Immature natural killer cell (primary cell): ENCODE results near the gene RIPOR1. TPM values are rescaled to one million over a fixed set of nuclear protein-coding genes. Genes with fewer than 3 reads are reported as not detected.

ENCODE experiments used
- DNase-seq, 3 donors: peaks; one replicate each; pipeline ENCODE4 v3.0.0; 2022; ENCODE audit warnings: mixed read lengths in 1 of 3
- H3K27ac Mint-ChIP-seq, 6 donors: one replicate each; pipeline ENCODE4 v1.8.0; 2020; ENCODE audit warnings: mixed read lengths in 6 of 6, mild to moderate bottlenecking in 5 of 6, inconsistent platforms in 4 of 6, moderate library complexity in 3 of 6
- H3K27me3 Mint-ChIP-seq, 3 donors: one replicate each; pipeline ENCODE4 v1.8.0; 2020 to 2021; ENCODE audit warnings: low read depth in 3 of 3, mild to moderate bottlenecking in 3 of 3, mixed read lengths in 3 of 3, moderate library complexity in 3 of 3, inconsistent platforms in 1 of 3
- H3K36me3 Mint-ChIP-seq, 3 donors: one replicate each; pipeline ENCODE4 v1.8.0; 2020; ENCODE audit warnings: mixed read lengths in 3 of 3, inconsistent platforms in 2 of 3, mild to moderate bottlenecking in 2 of 3
- H3K4me1 Mint-ChIP-seq, 2 donors: one replicate each; pipeline ENCODE4 v1.8.0; 2020; ENCODE audit warnings: inconsistent platforms in 2 of 2, mild to moderate bottlenecking in 2 of 2, mixed read lengths in 2 of 2, moderate library complexity in 1 of 2
- H3K4me3 Mint-ChIP-seq, 5 donors: one replicate each; pipeline ENCODE4 v1.8.0; 2020; ENCODE audit warnings: mild to moderate bottlenecking in 5 of 5, mixed read lengths in 5 of 5, inconsistent platforms in 3 of 5, moderate library complexity in 3 of 5
- H3K9me3 Mint-ChIP-seq, 6 donors: one replicate each; pipeline ENCODE4 v1.8.0; 2020; ENCODE audit warnings: mild to moderate bottlenecking in 6 of 6, mixed read lengths in 6 of 6, inconsistent platforms in 4 of 6, moderate library complexity in 3 of 6
- polyA plus RNA-seq, 3 donors: library from polyadenylated mRNA; unstranded; fragments of 300-500 nt; fragmentation: Illumina TruSeq; gene quantifications; one replicate each; pipeline ENCODE4 v1.2.3, GENCODE V29; 2021

RIPOR1 gene
- polyA plus RNA-seq, 3 donors from 2014 or later: 2.0 to 7.5 (median 3.3) TPM

DNA sequence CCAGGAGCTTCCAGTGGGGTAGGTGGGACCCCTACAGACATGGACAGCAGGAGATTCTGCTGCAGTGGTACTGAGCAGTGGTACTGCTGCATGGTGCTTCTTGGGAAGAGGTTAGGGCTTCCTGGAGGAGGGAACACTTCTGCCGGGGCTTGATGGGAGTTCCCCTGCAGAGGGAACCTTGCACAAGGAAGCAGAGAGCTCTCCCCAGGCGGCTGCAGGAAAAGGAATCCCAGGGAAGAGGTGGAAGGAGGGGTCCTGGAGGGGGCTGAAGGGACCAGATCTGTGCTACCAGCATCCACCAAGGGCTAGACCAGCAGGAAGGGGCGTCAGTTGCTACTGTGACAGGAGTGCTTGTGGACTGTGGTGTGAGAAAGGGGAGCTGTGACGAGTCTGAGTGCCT, 10.6 kb downstream of the RIPOR1 start:
- peak overlapping the region; percentile 75 to 80 (median 78) for H3K4me3 Mint-ChIP-seq

DNA sequence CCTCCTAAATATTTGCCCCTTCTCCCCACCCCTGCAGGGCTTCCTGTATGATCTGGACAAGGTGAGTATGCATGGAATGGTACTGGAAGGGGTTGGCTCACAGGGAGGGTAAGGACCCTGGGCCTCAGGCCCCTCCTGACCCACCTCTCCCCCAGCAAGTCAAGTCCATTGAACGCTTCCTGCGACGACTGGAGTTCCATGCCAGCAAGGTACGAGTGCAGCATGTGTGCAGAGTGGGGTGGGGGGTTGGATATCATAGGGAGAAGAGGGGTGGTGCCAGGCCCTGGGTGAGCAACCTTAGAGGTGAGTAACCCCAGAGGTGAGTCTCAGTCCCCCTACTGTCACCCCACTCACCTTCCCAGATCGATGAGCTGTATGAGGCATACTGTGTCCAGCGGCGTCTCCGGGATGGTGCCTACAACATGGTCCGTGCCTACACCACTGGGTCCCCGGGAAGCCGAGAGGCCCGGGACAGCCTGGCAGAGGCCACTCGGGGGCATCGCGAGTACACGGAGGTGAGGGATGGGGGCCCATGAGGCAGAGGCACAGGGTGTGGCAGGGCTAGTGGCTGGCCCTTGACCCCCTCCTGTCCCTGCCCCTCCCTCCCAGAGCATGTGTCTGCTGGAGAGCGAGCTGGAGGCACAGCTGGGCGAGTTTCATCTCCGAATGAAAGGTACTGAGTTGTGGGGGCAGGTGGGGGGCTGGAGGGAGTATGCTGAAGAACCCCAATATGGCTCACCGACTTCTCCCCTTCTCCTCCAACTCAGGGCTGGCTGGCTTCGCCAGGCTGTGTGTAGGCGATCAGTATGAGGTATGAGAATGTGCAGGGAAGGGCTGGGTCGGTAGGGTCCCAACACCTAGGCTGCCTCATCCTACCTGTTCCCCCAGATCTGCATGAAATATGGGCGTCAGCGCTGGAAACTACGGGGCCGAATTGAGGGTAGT, 11.3 kb downstream of the RIPOR1 start:
- DNase-seq: no peak
- Mint-ChIP-seq H3K36me3 (peaks cover 0 to 14% (median 5%) of the 10 kb centered on the region in 3 donors), H3K4me3 (peak overlapping the region in 4 of 5 donors; percentile 5 to 80 (median 52)), H3K27ac (peak overlapping the region; percentile 27 to 87 (median 74)), H3K27me3 (peaks cover 2 to 10% (median 4%) of the 10 kb centered on the region in 3 donors), H3K9me3 (no peaks in the 10 kb centered on the region), H3K4me1 (peaks cover 43 to 47% of the 10 kb centered on the region in 2 donors)

More for the DNA sequence above, 10.6 kb downstream of the RIPOR1 start:
- Mint-ChIP-seq H3K36me3 (peaks cover 0 to 14% (median 5%) of the 10 kb centered on the region in 3 donors), H3K27me3 (peaks cover 2 to 10% (median 4%) of the 10 kb centered on the region in 3 donors), H3K9me3 (no peaks in the 10 kb centered on the region), H3K27ac (peak overlapping the region; percentile 27 to 87 (median 84)), H3K4me1 (peaks cover 43 to 47% of the 10 kb centered on the region in 2 donors)
- DNase-seq: no peak

DNA sequence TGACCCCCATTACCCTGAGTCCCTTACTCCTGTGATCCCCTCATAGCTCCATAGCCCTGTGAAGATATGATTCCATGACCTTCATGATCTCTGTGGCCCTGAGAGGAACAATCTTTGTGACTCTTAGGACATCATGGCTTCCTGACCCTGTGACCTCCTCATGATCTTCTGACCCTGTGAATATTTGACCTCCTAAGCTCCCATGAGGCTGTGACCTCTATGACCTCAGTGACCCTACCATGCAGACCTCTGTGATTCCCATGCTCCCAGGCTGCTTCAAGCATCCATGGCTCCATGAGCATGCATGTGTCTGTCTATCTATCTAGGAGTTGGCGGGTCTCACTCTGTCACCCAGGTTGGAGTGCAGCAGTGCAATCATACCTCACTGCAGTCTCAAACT, 12.1 kb downstream of the RIPOR1 start:
- H3K4me1 Mint-ChIP-seq: peaks cover 39 to 47% of the 10 kb centered on the region in 2 donors

DNA sequence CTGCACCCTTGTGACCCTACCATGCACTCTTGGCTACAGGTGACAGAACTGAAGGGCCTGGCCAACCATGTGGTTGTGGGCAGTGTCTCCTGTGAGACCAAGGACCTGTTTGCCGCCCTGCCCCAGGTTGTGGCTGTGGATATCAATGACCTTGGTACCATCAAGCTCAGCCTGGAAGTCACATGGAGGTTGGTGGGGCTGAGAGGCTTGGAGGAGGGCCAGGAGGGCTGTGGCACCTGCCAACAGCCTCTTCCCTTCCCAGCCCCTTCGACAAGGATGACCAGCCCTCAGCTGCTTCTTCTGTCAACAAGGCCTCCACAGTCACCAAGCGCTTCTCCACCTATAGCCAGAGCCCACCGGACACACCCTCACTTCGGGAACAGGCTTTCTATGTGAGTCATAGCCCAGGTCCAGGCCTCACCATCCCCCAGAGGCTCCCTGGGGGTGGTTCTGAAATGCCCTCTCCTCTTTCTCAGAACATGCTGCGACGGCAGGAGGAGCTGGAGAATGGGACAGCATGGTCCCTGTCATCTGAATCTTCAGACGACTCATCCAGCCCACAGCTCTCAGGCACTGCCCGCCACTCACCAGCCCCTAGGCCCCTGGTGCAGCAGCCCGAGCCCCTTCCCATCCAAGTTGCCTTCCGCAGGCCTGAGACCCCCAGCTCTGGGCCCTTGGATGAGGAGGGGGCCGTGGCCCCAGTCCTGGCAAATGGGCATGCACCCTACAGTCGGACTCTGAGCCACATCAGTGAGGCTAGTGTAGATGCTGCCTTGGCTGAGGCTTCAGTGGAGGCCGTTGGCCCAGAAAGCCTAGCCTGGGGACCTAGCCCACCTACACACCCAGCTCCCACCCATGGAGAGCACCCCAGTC, 13.0 kb downstream of the RIPOR1 start:
- H3K27ac Mint-ChIP-seq: peak overlapping the region in 5 of 6 donors; percentile 40 to 86 (median 62)
- H3K4me1 Mint-ChIP-seq: peaks cover 33 to 41% of the 10 kb centered on the region in 2 donors
- no peaks in the 10 kb centered on the region for H3K9me3 Mint-ChIP-seq
- H3K27me3 Mint-ChIP-seq: peaks cover 2 to 7% (median 3%) of the 10 kb centered on the region in 3 donors
- peaks cover 0 to 14% (median 5%) of the 10 kb centered on the region in 3 donors for H3K36me3 Mint-ChIP-seq
- DNase-seq: no peak
- no peak overlapping the region for H3K4me3 Mint-ChIP-seq

More for the DNA sequence above, 12.1 kb downstream of the RIPOR1 start:
- H3K4me3 Mint-ChIP-seq: peak overlapping the region in 4 of 5 donors; percentile 2 to 47 (median 33)
- DNase-seq: no peak
- H3K27ac Mint-ChIP-seq: peak overlapping the region; percentile 24 to 74 (median 46)
- no peaks in the 10 kb centered on the region for H3K9me3 Mint-ChIP-seq
- H3K36me3 Mint-ChIP-seq: peaks cover 0 to 14% (median 5%) of the 10 kb centered on the region in 3 donors
- peaks cover 2 to 10% (median 3%) of the 10 kb centered on the region in 3 donors for H3K27me3 Mint-ChIP-seq

DNA sequence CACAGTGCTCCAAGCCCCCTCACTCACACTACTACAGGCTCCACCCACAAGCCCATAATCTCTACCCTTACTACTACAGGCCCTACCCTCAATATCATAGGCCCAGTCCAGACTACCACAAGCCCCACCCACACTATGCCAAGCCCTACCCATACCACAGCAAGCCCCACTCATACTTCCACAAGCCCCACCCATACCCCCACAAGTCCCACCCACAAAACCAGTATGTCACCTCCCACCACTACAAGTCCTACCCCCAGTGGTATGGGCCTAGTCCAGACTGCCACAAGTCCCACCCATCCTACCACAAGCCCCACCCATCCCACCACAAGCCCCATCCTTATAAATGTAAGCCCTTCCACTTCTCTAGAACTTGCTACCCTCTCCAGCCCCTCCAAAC, 13.8 kb downstream of the RIPOR1 start:
- H3K4me1 Mint-ChIP-seq: peaks cover 31 to 35% of the 10 kb centered on the region in 2 donors
- H3K27ac Mint-ChIP-seq: peak overlapping the region; percentile 40 to 90 (median 82)
- no peaks in the 10 kb centered on the region for H3K9me3 Mint-ChIP-seq
- H3K27me3 Mint-ChIP-seq: peaks cover 2 to 8% (median 4%) of the 10 kb centered on the region in 3 donors
- H3K4me3 Mint-ChIP-seq: no peak overlapping the region
- H3K36me3 Mint-ChIP-seq: peaks cover 0 to 14% (median 5%) of the 10 kb centered on the region in 3 donors
- DNase-seq: peak; percentile 80 to 84 (median 81)

DNA sequence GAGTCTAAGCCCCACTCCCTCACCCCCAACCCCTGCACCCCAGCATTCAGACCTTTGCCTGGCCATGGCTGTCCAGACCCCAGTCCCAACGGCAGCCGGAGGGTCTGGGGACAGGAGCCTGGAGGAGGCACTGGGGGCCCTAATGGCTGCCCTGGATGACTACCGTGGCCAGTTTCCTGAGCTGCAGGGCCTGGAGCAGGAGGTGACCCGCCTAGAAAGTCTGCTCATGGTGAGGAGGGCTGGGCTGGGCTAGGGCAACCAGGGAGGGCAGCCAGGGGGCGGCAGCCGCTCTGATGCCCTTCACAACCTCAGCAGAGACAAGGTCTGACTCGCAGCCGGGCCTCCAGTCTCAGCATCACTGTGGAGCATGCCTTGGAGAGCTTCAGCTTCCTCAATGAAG, 14.4 kb downstream of the RIPOR1 start:
- Mint-ChIP-seq H3K36me3 (peaks cover 0 to 14% (median 5%) of the 10 kb centered on the region in 3 donors), H3K4me3 (no peak overlapping the region), H3K4me1 (peaks cover 32 to 35% of the 10 kb centered on the region in 2 donors), H3K27me3 (peaks cover 2 to 8% (median 4%) of the 10 kb centered on the region in 3 donors), H3K27ac (peak overlapping the region in 5 of 6 donors; percentile 14 to 85 (median 62)), H3K9me3 (no peaks in the 10 kb centered on the region)
- no peak for DNase-seq

DNA sequence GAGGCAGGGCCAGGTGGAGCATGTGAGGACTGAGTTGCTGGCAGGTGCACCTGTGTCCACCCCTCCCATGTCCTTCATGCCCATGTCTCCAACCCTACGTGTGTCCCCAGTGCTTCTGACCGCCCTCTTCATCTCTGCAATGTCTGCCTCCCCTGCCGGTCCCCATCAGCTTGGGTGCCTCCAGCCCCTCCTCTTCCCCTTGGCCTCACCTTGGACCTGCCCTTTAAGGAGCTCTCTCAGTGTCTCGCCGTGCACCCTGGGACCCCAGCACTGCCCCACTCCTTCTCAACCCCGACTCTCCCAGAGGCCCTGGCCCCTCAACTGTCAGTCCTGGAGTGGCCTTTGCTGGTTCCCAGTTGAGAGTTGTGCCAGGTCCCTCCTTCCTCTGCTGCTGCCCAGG, 15.0 kb downstream of the RIPOR1 start:
- H3K27ac Mint-ChIP-seq: peak overlapping the region in 4 of 6 donors; percentile 23 to 85 (median 56)
- H3K27me3 Mint-ChIP-seq: peaks cover 2 to 8% (median 4%) of the 10 kb centered on the region in 3 donors
- H3K4me1 Mint-ChIP-seq: peaks cover 30 to 35% of the 10 kb centered on the region in 2 donors
- no peak for DNase-seq
- peaks cover 0 to 14% (median 5%) of the 10 kb centered on the region in 3 donors for H3K36me3 Mint-ChIP-seq
- H3K9me3 Mint-ChIP-seq: no peaks in the 10 kb centered on the region
- H3K4me3 Mint-ChIP-seq: no peak overlapping the region

DNA sequence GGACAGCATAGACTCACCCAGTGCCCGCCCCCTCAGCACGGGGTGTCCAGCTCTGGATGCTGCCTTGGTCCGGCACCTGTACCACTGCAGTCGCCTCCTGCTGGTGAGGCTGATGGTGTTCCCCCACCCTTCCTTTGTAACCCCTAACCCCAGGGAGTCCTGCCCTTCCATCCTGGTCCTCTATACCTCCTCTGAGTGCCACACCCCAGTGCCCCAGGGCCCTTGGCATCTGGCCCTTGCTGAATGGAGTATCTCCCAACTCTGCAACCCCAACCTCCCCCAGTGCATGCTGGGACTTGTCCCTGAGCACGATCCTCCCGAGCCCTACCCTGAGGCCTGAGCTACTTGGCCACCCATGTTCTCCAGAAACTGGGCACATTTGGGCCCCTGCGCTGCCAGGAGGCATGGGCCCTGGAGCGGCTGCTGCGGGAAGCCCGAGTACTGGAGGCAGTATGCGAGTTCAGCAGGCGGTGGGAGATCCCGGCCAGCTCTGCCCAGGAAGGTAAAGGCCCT, 15.8 kb downstream of the RIPOR1 start:
- peaks cover 2 to 8% (median 4%) of the 10 kb centered on the region in 3 donors for H3K27me3 Mint-ChIP-seq

DNA sequence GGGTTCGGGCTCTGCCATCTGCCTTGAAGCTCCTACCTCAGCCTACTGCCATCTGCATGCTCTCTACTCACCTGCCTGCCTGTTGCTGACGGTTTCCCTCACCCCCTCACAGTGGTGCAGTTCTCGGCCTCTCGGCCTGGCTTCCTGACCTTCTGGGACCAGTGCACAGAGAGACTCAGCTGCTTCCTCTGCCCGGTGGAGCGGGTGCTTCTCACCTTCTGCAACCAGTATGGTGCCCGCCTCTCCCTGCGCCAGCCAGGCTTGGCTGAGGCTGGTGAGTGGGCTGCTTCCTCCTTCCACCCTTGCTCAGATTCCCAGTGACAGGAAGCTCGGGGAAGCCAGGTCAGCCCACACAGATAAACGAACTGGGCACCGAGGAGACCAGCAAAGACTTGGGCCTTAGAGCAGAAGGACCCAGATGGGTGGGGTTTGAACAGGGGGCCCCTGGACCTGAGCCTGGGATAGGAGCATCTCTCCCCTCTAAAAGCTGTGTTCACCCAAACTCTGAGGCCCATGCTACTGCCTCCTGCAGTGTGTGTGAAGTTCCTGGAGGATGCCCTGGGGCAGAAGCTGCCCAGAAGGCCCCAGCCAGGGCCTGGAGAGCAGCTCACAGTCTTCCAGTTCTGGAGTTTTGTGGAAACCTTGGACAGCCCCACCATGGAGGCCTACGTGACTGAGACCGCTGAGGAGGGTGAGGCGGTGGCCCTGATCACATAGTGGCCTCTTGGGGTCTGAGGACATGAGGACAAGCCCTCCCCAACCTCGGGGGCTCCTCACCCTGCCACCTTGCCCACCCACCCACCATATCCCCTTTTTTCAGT, 16.4 kb downstream of the RIPOR1 start:
- peak overlapping the region in 2 of 6 donors; percentile 45 to 50 for H3K27ac Mint-ChIP-seq
- H3K4me3 Mint-ChIP-seq: no peak overlapping the region
- H3K4me1 Mint-ChIP-seq: peaks cover 21 to 24% of the 10 kb centered on the region in 2 donors
- H3K27me3 Mint-ChIP-seq: peaks cover 2 to 8% (median 4%) of the 10 kb centered on the region in 3 donors
- no peak for DNase-seq
- H3K36me3 Mint-ChIP-seq: peaks cover 0 to 14% (median 5%) of the 10 kb centered on the region in 3 donors
- H3K9me3 Mint-ChIP-seq: no peaks in the 10 kb centered on the region

More for the DNA sequence above, 15.8 kb downstream of the RIPOR1 start:
- no peak for DNase-seq
- Mint-ChIP-seq H3K27ac (peak overlapping the region in 3 of 6 donors; percentile 36 to 57 (median 48)), H3K4me1 (peaks cover 22 to 28% of the 10 kb centered on the region in 2 donors), H3K4me3 (no peak overlapping the region), H3K36me3 (peaks cover 0 to 14% (median 5%) of the 10 kb centered on the region in 3 donors), H3K9me3 (no peaks in the 10 kb centered on the region)

DNA sequence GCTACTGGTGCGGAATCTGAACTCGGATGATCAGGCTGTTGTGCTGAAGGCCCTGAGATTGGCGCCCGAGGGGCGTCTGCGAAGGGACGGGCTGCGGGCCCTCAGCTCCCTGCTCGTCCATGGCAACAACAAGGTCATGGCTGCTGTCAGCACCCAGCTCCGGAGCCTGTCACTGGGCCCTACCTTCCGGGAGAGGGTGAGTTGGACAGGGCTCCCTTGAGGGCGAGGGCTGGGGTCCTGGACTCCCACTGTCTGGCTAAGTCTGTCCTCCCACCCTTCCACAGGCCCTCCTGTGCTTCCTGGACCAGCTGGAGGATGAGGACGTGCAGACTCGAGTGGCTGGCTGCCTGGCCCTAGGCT, 17.0 kb downstream of the RIPOR1 start:
- Mint-ChIP-seq H3K9me3 (no peaks in the 10 kb centered on the region), H3K4me1 (peaks cover 17 to 19% of the 10 kb centered on the region in 2 donors), H3K4me3 (no peak overlapping the region), H3K27ac (no peak overlapping the region), H3K27me3 (peaks cover 2 to 8% (median 4%) of the 10 kb centered on the region in 3 donors), H3K36me3 (peaks cover 0 to 9% (median 5%) of the 10 kb centered on the region in 3 donors)
- no peak for DNase-seq

DNA sequence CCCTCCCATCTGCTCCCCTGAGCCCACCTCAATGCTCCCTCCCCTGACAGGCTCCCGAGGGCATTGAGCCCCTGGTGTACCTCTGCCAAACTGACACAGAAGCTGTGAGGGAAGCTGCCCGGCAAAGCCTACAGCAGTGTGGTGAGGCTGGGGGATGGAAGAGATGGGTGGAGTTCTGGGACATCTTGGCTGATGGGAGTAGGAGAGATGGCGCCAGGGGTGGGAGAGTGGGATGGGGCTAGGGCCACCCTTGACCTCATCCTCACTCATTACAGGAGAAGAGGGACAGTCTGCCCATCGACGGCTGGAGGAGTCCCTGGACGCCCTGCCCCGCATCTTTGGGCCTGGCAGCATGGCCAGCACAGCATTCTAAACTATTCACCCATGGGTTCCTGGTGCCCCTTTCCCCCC, 17.5 kb downstream of the RIPOR1 start:
- Mint-ChIP-seq H3K27ac (no peak overlapping the region), H3K36me3 (peaks cover 0 to 7% (median 5%) of the 10 kb centered on the region in 3 donors), H3K4me3 (no peak overlapping the region), H3K9me3 (no peaks in the 10 kb centered on the region), H3K27me3 (peaks cover 2 to 8% (median 4%) of the 10 kb centered on the region in 3 donors), H3K4me1 (peaks cover 15% of the 10 kb centered on the region in 2 donors)
- DNase-seq: no peak

DNA sequence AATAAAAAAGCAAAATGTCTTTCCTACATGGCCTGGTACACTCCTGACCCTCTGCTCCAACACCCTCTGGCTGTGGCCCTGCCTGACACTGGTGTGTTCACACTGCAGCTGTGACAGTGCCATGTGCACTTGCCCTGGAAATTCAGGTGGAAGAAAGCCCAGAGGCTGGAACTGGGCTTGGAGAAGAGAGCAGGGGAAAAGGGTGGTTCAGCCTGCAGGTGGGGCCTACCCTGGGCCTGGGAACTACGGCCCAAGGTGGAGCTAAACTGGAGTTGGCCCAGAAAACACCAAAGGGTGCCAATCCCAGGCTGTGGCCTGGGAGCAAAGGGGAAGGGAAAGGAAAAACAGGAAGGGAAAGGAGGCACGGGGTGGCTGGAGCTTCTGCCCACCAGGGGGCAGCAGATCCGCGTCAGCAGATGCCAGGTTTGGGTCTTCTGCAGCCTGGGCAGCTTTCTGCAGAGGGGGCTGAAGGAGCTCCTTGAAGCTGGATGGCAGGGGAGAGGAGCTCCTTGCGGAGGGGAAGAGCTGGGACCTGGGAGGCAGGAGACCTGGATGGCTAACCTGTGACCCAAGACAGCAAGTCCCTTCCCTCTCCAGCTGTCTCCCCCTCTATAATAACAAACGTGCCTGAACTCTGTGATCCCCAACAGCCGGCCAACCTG, 18.3 kb downstream of the RIPOR1 start:
- peaks cover 2 to 8% (median 4%) of the 10 kb centered on the region in 3 donors for H3K27me3 Mint-ChIP-seq
- no peak overlapping the region for H3K4me3 Mint-ChIP-seq
- H3K4me1 Mint-ChIP-seq: peaks cover 10 to 15% of the 10 kb centered on the region in 2 donors
- H3K27ac Mint-ChIP-seq: peak overlapping the region in 4 of 6 donors; percentile 46 to 60 (median 52)
- H3K36me3 Mint-ChIP-seq: peaks cover 0 to 7% (median 5%) of the 10 kb centered on the region in 3 donors
- H3K9me3 Mint-ChIP-seq: no peaks in the 10 kb centered on the region
- DNase-seq: peak; percentile 61 to 68 (median 66)
